Measurements from ENCODE around the gene KIF6. TPM values are rescaled to one million over a fixed set of nuclear protein-coding genes. Genes with fewer than 3 reads are reported as not detected.
A peak's percentile ranks its signal among the peaks of the same experiment; 100 is the strongest.

KIF6 gene
- total RNA-seq, 1 donor from 2014 or later = 2.0 TPM

DNA sequence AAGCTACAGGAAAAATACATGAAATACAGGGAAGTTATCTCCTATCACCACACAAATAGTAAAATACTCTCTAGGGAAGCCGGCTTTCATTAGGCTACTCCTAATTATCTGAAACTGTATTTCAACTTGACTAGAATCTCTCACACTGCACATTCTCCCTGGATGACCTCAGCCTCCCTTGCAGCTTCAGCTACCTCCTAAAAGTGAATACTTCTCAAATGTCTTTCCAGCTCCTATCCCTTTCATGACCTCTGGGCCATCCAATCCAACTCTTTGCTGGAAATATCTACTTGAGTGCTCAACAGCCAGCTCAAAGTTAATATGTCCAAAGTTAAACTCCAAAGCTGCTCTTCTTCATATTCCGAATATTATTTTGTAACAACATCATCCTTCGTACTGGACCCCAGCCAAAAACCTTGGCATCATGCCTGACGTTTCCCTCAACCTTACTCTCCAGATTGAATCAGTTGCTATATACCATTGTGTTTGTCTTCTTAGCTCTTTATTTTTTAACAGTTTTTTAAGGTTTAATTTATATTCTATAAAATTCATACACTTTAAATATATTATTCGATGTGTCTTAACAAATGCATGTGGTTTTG, 29.4 kb upstream of the KIF6 start:
- H2AFZ ChIP-seq (ENCODE audit: low read depth, low read length) = no peak overlapping the region
- Mint-ChIP-seq H3K36me3 (ENCODE audit: low read depth, unreplicated experiment) (no peaks in the 10 kb centered on the region), H3K9me3 (ENCODE audit: unreplicated experiment) (peaks cover 4% of the 10 kb centered on the region), H3K4me1 (ENCODE audit: low read depth, unreplicated experiment) (peaks cover 12% of the 10 kb centered on the region), H3K4me3 (ENCODE audit: unreplicated experiment) (no peak overlapping the region), H3K27me3 (ENCODE audit: low read depth, unreplicated experiment) (no peaks in the 10 kb centered on the region), H3K27ac (ENCODE audit: unreplicated experiment) (no peak overlapping the region)
- peaks cover 3% of the 10 kb centered on the region for H3K27me3 ChIP-seq (ENCODE audit: insufficient read depth, low read length)
- DNase-seq (ENCODE audit: low read depth) (no peak), FAIRE-seq (no peak)
- no peak overlapping the region for H3K4me3 ChIP-seq (ENCODE audit: insufficient read depth, low read depth, low read length)
- H3K36me3 ChIP-seq (ENCODE audit: insufficient read depth, low read length) = no peaks in the 10 kb centered on the region
- H4K20me1 ChIP-seq (ENCODE audit: insufficient read depth, low read length) = no peaks in the 10 kb centered on the region
- H3K4me1 ChIP-seq (ENCODE audit: insufficient read depth, low read length) = no peaks in the 10 kb centered on the region
- H3K9ac ChIP-seq (ENCODE audit: low read length) = no peak overlapping the region
- H3K4me2 ChIP-seq (ENCODE audit: low read length) = no peak overlapping the region
- no peak for TF ChIP-seq EZH2 (IDR thresholded peaks at IDR 0.05; ENCODE audit: insufficient read depth, low read length)
- TF ChIP-seq, protein P1, sequence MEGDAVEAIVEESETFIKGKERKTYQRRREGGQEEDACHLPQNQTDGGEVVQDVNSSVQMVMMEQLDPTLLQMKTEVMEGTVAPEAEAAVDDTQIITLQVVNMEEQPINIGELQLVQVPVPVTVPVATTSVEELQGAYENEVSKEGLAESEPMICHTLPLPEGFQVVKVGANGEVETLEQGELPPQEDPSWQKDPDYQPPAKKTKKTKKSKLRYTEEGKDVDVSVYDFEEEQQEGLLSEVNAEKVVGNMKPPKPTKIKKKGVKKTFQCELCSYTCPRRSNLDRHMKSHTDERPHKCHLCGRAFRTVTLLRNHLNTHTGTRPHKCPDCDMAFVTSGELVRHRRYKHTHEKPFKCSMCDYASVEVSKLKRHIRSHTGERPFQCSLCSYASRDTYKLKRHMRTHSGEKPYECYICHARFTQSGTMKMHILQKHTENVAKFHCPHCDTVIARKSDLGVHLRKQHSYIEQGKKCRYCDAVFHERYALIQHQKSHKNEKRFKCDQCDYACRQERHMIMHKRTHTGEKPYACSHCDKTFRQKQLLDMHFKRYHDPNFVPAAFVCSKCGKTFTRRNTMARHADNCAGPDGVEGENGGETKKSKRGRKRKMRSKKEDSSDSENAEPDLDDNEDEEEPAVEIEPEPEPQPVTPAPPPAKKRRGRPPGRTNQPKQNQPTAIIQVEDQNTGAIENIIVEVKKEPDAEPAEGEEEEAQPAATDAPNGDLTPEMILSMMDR (IDR thresholded peaks at IDR 0.05; ENCODE audit: insufficient read depth, low read depth, low read length) = no peak
- H3K9me3 ChIP-seq (ENCODE audit: insufficient read depth, low read depth, low read length) = no peaks in the 10 kb centered on the region
- no peak overlapping the region for H3K27ac ChIP-seq (ENCODE audit: low read depth, low read length)
- no peaks in the 10 kb centered on the region for H3K79me2 ChIP-seq (ENCODE audit: insufficient read depth, low read length)

DNA sequence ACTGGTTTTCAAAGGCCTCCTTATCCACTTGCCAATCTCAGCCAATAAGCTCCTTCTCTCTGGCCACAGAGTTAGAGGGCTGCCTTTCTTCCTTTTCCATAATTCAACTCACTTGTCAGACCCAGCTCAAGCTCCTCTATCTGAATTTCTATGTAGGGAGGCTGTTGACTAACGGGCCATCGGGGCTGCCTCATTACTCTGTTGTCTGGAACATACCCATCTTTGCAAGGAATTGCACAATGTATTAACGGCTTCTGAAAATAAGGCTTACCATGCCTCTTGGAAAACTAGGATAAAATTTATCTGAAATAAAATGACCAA, 28.5 kb upstream of the KIF6 start:
- H3K9ac ChIP-seq (ENCODE audit: low read length) = no peak overlapping the region
- TF ChIP-seq EZH2 (IDR thresholded peaks at IDR 0.05; ENCODE audit: insufficient read depth, low read length) = no peak
- TF ChIP-seq, protein P1 (IDR thresholded peaks at IDR 0.05; ENCODE audit: insufficient read depth, low read depth, low read length) = no peak
- Mint-ChIP-seq H3K36me3 (ENCODE audit: low read depth, unreplicated experiment) (no peaks in the 10 kb centered on the region), H3K9me3 (ENCODE audit: unreplicated experiment) (peaks cover 4% of the 10 kb centered on the region), H3K4me3 (ENCODE audit: unreplicated experiment) (no peak overlapping the region), H3K4me1 (ENCODE audit: low read depth, unreplicated experiment) (peaks cover 12% of the 10 kb centered on the region), H3K27me3 (ENCODE audit: low read depth, unreplicated experiment) (no peaks in the 10 kb centered on the region), H3K27ac (ENCODE audit: unreplicated experiment) (no peak overlapping the region)
- peak; percentile 8 for DNase-seq (ENCODE audit: low read depth)
- no peak for FAIRE-seq
- no peaks in the 10 kb centered on the region for H3K27me3 ChIP-seq (ENCODE audit: insufficient read depth, low read length)
- H3K4me2 ChIP-seq (ENCODE audit: low read length) = no peak overlapping the region
- no peak overlapping the region for H3K27ac ChIP-seq (ENCODE audit: low read depth, low read length)
- H3K36me3 ChIP-seq (ENCODE audit: insufficient read depth, low read length) = no peaks in the 10 kb centered on the region
- no peaks in the 10 kb centered on the region for H3K9me3 ChIP-seq (ENCODE audit: insufficient read depth, low read depth, low read length)
- no peak overlapping the region for H2AFZ ChIP-seq (ENCODE audit: low read depth, low read length)
- H3K4me3 ChIP-seq (ENCODE audit: insufficient read depth, low read depth, low read length) = no peak overlapping the region
- H3K4me1 ChIP-seq (ENCODE audit: insufficient read depth, low read length) = no peaks in the 10 kb centered on the region
- no peaks in the 10 kb centered on the region for H3K79me2 ChIP-seq (ENCODE audit: insufficient read depth, low read length)
- no peaks in the 10 kb centered on the region for H4K20me1 ChIP-seq (ENCODE audit: insufficient read depth, low read length)

- H3K27ac Mint-ChIP-seq (ENCODE audit: unreplicated experiment) = no peak overlapping the region
- no peak overlapping the region for H3K4me2 ChIP-seq (ENCODE audit: low read length)
- H3K36me3 ChIP-seq (ENCODE audit: insufficient read depth, low read length) = no peaks in the 10 kb centered on the region
- TF ChIP-seq, protein P1 (IDR thresholded peaks at IDR 0.05; ENCODE audit: insufficient read depth, low read depth, low read length) = no peak
- no peaks in the 10 kb centered on the region for H3K79me2 ChIP-seq (ENCODE audit: insufficient read depth, low read length)
- no peaks in the 10 kb centered on the region for H3K36me3 Mint-ChIP-seq (ENCODE audit: low read depth, unreplicated experiment)
- no peak for FAIRE-seq
- peaks cover 12% of the 10 kb centered on the region for H3K4me1 Mint-ChIP-seq (ENCODE audit: low read depth, unreplicated experiment)
- H3K9me3 Mint-ChIP-seq (ENCODE audit: unreplicated experiment) = peaks cover 4% of the 10 kb centered on the region
- no peaks in the 10 kb centered on the region for H3K4me1 ChIP-seq (ENCODE audit: insufficient read depth, low read length)
- no peaks in the 10 kb centered on the region for H3K9me3 ChIP-seq (ENCODE audit: insufficient read depth, low read depth, low read length)
- H2AFZ ChIP-seq (ENCODE audit: low read depth, low read length) = no peak overlapping the region
- H3K27me3 ChIP-seq (ENCODE audit: insufficient read depth, low read length) = no peaks in the 10 kb centered on the region
- no peak overlapping the region for H3K9ac ChIP-seq (ENCODE audit: low read length)
- H3K4me3 ChIP-seq (ENCODE audit: insufficient read depth, low read depth, low read length) = no peak overlapping the region
- H3K27ac ChIP-seq (ENCODE audit: low read depth, low read length) = no peak overlapping the region
- H4K20me1 ChIP-seq (ENCODE audit: insufficient read depth, low read length) = no peaks in the 10 kb centered on the region
- no peaks in the 10 kb centered on the region for H3K27me3 Mint-ChIP-seq (ENCODE audit: low read depth, unreplicated experiment)
- DNase-seq (ENCODE audit: low read depth) = no peak
- no peak overlapping the region for H3K4me3 Mint-ChIP-seq (ENCODE audit: unreplicated experiment)
Measured at GRCh38 chr6:39752835-39753724, 27.9 kb upstream of the KIF6 start.
